HuH-7.5 (cell line): Measurements from ENCODE around the gene PES1.
A peak's percentile ranks its signal among the peaks of the same experiment; 100 is the strongest.
"Not testable (repeated sequence)": the region's sequence is repeated elsewhere in the genome, so short reads cannot be mapped to it uniquely, and the experiment has no call there.

ENCODE experiments used
- DNase-seq: peaks from one replicate; pipeline ENCODE4 v3.0.0; 2011; ENCODE audit warnings: low spot score

Gene PES1

GRCh38 chr22:30591588-30592359, at the start of gene PES1:
PES1 (minus strand) TSS chr22:30591910; CDS start chr22:30591833, 77 bp downstream.
- peak; percentile 92 for DNase-seq

DNA sequence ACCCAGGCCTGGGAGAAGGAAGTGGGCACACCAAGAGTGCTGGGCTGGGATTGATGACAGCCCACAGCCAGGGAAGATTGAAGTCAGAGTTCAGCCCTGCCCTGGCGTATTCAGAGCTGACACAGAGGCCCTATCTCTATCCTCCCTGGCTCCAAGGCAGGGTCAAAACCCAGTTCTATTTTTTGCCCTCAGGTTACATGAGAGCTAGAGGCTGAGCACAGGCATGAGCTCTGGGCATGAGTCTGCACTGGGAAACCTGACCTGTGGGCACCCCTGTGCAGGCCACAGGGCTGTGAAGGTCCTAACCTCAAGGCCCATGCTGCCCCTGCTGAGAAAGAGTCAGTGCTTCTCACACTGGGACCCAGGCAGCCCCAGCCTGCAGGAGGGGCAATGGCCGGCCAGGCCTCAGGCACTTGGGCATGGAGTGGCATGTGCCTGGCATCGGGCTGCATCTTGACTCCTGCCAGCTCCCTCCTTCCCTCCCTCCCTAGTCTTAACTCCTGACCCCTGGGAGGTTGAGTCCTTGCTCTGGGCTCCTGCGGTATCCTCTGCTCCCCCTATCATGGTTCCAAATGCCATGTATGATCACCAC, 49.2 kb upstream of the PES1 start:
- no peak for DNase-seq

DNA sequence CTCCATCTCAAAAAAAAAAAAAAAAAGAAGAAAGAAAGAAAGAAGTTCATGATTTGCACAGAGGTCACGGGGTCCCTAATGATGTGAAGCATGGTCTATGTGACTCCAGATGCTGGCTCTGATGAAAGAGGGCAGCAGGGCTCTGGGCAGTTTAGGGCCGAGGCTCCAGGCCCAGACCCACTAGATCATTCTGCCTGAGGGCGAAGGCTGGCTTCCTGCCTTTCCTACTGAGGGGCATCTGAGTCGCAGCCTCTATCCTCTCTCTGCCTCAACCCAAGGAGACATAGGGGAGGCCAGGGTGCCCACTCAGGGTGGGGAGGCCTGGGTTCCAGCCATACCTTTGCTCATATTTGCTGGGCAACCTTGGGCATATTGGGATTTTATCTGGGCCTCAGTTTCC, 48.7 kb upstream of the PES1 start:
- DNase-seq: no peak

DNA sequence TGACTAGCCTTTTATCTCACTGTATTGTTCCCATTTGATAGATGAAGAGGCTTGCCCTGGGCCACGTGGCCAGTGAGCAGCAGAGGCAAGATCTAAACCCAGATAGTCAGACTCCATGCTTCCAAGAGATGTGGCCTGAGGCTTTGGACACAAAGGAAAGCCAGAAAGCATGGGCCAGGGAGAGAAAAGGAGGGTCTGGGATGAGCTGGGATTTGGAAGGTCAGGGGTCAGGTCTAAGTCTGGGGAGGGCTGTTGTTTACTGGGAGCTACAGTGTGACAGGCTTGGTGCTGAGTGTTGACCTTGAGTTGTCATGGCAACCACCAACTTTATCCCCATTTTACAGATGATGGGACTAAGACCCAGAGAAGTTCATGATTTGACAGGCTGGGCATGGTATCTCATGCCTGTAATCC, 46.0 kb upstream of the PES1 start:
- no peak for DNase-seq

DNA sequence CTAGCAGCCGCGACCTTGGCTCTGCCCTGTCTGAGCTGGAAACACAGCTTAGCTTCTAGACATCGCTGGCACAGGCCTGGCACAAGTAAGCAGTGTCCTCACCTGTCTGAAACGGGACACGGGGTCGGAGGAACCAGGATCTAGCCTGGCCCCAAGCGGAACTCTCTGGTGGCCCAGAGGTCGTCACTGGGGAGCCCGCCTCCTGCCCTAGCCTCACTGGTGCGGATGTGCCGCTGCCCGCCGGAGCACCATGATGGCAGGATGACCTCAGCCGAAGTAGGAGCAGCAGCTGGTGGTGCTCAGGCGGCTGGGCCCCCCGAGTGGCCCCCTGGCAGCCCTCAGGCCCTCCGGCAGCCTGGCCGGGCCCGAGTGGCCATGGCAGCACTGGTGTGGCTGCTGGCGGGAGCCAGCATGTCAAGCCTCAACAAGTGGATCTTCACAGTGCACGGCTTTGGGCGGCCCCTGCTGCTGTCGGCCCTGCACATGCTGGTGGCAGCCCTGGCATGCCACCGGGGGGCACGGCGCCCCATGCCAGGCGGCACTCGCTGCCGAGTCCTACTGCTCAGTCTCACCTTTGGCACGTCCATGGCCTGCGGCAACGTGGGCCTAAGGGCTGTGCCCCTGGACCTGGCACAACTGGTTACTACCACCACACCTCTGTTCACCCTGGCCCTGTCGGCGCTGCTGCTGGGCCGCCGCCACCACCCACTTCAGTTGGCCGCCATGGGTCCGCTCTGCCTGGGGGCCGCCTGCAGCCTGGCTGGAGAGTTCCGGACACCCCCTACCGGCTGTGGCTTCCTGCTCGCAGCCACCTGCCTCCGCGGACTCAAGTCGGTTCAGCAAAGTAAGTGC, 44.7 kb upstream of the PES1 start:
- DNase-seq: peak; percentile 70

- peak; percentile 82 for DNase-seq
These were observed 43.8 kb upstream of the PES1 start, which contains the start of gene SLC35E4 for GRCh38 chr22:30635273-30636225. SLC35E4 (plus strand) TSS chr22:30635781; CDS start chr22:30636451, 670 bp downstream.

DNA sequence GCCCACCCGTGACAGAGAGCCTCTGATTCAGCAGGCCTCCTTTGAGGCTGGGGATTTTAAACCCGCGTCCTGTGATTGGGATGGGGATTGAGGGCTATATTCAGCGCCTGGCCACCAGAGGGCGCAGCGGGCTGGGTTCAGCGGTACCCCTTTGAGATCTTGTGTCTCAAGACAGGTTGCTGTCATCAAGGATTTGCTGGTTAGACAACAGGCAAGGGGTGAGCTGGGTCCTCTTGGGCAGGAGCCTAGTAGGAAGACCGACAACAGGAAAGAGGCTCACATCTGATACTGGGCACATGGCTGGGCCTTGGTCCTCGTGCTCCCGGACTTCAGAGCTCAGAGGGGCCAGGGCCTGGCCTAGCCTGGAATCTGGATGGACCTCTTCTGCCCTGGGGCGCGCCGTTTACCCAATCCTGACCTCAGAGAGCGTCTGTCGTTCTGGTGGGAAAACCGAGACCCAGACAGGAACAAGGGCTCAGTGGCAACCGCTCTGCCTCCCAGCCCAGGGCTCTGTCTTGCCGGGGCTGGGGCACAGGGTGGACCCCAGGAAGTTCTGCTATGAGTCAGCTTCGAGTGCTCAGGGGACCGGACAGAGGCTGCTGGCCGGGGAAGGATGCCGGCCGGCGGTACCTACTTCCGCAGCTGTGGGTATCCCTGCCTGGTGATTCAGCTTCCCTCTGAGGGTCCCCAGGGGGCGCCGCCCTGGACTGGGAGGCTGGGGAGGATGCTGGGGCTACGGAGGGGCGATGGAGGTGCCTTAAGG, 42.9 kb upstream of the PES1 start:
- DNase-seq: peak; percentile 91

DNA sequence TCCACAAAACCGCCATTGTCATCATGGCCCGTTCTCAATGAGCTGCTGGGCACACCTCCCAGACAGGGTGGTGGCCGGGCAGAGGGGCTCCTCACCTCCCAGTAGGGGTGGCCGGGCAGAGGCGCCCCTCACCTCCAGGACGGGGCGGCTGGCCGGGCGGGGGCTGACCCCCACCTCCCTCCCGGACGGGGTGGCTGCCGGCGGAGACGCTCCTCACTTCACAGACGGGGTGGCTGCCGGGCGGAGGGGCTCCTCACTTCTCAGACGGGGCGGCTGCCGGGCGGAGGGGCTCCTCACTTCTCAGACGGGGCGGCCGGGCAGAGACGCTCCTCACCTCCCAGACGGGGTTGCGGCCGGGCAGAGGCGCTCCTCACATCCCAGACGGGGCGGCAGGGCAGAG, 39.8 kb upstream of the PES1 start:
- DNase-seq: not testable (repeated sequence)

- DNase-seq: no peak
These were observed 36.8 kb upstream of the PES1 start for GRCh38 chr22:30628491-30628890.

DNA sequence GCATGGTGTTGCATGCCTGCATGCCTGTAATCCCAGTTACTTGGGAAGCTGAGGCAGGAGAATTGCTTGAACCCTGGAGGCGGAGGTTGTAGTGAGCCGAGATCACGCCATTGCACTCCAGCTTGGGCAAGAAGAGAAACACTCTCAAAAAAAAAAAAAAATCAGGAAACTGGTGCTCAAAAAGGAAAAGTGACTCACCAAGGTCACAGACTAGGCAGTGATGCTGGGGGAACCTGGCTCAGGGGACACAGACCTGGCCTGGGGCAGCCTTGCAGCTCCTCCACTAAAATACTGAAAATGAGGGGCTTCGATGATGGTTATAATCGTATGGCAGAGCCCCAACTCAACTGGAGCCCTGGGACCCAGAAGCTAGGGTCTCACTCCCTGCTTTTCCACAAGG, 35.8 kb upstream of the PES1 start:
- no peak for DNase-seq

GRCh38 chr22:30626413-30626812, 34.7 kb upstream of the PES1 start:
- DNase-seq: no peak

- DNase-seq: not testable (repeated sequence)
These were observed 28.2 kb upstream of the PES1 start for GRCh38 chr22:30619909-30620308.

DNA sequence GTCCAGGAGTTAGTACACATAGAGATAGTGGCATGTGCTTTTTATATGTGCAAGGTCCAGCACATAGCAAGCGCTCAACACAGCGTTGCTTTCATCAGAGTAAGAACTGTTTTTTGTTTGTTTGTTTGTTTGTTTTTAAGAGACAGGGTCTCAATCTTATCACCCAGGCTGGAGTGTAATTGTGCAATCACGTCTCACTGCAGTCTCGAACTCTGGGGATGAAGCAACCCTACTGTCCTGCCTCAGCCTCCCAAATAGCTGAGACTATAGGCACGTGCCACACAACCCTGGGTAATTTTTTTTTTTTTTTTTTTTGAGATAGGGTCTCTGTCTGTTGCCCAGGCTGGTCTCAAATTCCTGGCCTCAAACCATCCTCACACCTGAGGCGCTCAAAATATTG, 26.1 kb upstream of the PES1 start:
- DNase-seq: no peak

GRCh38 chr22:30615543-30615954, 23.8 kb upstream of the PES1 start:
- DNase-seq: no peak

GRCh38 chr22:30614879-30615278, 23.2 kb upstream of the PES1 start:
- DNase-seq: no peak

- DNase-seq: no peak
These were observed 22.6 kb upstream of the PES1 start for GRCh38 chr22:30614268-30614667.

DNA sequence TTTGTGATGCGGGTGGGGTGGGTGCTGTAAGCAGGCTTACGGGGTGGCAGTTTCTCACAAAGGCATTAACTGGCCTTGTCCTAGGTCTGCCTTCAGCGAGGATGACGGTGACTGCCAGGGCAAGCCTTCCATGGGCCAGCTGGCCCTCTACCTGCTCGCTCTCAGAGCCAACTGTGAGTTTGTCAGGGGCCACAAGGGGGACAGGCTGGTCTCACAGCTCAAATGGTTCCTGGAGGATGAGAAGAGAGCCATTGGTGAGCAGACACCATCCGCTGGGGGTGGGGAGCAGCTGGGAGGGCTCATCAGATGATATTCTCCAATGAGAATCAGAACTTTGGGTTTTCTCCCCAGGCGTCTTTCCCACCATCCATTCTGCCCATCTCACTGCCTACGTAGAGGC, 21.1 kb upstream of the PES1 start:
- no peak for DNase-seq

DNA sequence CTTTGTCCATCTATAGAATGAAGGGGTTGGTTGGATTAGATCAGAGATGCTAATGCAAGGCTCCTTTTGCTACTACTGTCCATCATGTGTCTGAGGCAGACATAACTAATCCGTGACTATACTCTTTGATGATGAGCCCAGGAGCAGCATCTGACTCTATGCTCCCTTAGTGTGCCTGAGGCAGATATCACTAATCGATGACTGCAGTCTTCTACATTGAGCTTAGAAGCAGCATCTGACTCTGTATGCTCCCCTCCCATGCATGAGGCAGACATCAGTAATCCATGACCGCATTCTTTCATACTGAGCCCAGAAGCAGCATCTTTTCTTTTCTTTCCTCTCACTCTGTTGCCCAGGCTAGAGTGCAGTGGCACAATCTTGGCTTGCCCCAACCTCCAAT, 19.5 kb upstream of the PES1 start:
- no peak for DNase-seq

DNA sequence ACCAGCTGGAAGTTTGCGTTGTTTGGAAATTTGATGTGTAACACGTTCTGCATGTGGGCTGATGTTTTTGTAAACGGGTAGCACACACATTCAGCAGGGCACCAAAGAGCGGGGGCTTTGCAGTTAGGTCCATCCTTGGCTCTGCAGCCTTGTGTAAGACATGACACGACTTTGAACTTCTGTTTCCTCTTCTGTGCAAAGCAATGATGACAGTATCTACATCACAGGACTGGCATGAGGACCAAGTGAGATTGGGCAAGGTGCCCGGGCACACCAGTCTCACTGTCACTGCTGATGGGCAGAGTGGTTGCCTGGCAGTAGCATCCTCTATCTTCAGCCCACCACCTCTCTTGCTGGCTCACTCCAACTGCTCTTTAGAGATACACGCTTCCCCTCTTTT, 18.6 kb upstream of the PES1 start:
- DNase-seq: no peak

- no peak for DNase-seq
These were observed 17.8 kb upstream of the PES1 start for GRCh38 chr22:30609260-30610185.
